Kidney (tissue), 14 donors: ENCODE measurements around the gene PLOD1. TPM values are rescaled to one million over a fixed set of nuclear protein-coding genes. Genes with fewer than 3 reads are reported as not detected.

Source experiments
- DNase-seq, 5 donors: peaks; one replicate each; pipeline ENCODE4 v3.0.0-alpha.2; 2013 to 2020
- FAIRE-seq: peaks from 2 replicates; lab custom pipeline; 2012; peaks lifted over from hg19 to GRCh38; lab: Jason Lieb, UNC
- H3K27ac ChIP-seq, 2 donors: one replicate each; pipeline ENCODE4 v1.7.0; 2013; ENCODE audit warnings: low read depth in 2 of 2, low read length in 2 of 2, inconsistent platforms in 1 of 2
- H3K27me3 ChIP-seq: one replicate; pipeline ENCODE4 v1.7.1; 2013; ENCODE audit warnings: low read length, inconsistent platforms; ENCODE audit not compliant: control insufficient read depth, insufficient read depth
- H3K36me3 ChIP-seq, 3 donors: one replicate each; pipeline versions ENCODE4 v1.7.0 to v1.7.1; 2013; ENCODE audit warnings: low read length in 3 of 3, control low read depth in 1 of 3, inconsistent platforms in 1 of 3; ENCODE audit not compliant: insufficient read depth in 3 of 3, control insufficient read depth in 2 of 3
- H3K4me1 ChIP-seq, 3 donors: one replicate each; pipeline versions ENCODE4 v1.7.0 to v1.7.1; 2013; ENCODE audit warnings: low read length in 3 of 3, inconsistent platforms in 1 of 3, low read depth in 1 of 3; ENCODE audit not compliant: control insufficient read depth in 2 of 3, insufficient read depth in 2 of 3
- H3K4me3 ChIP-seq, 3 donors: one replicate each; pipeline versions ENCODE4 v1.7.0 to v1.8.1; 2013; ENCODE audit warnings: low read length in 3 of 3, control low read depth in 1 of 3, inconsistent platforms in 1 of 3
- H3K9ac ChIP-seq, 3 donors: one replicate each; pipeline versions ENCODE4 v1.7.0 to v1.7.1; 2013; ENCODE audit warnings: low read length in 3 of 3, control low read depth in 1 of 3, inconsistent platforms in 1 of 3
- H3K9me3 ChIP-seq, 3 donors: one replicate each; pipeline versions ENCODE4 v1.7.0 to v1.7.1; 2013; ENCODE audit warnings: low read length in 3 of 3, control low read depth in 1 of 3, inconsistent platforms in 1 of 3; ENCODE audit not compliant: control insufficient read depth in 2 of 3, insufficient read depth in 1 of 3
- CTCF ChIP-seq: IDR thresholded peaks from 3 replicates; pipeline ENCODE4 v1.5.1; 2012; ENCODE audit warnings: mild to moderate bottlenecking, moderate library complexity, borderline replicate concordance; ENCODE audit not compliant: insufficient read depth; ENCODE audit errors: extremely low read depth
- intact Hi-C: fragments of 100-400 bp; cut with DNase I; formaldehyde crosslinking; loops from one replicate; pipeline ENCODE4 v1.11.1; 2022
- polyA plus RNA-seq: library from polyadenylated mRNA; stranded (reverse); fragments of 350-450 nt; fragmentation: Illumina TruSeq; extraction: RNeasy Lipid Tissue Mini Kit (QIAGEN cat#74804); gene quantifications from one replicate; pipeline ENCODE4 v1.2.3, GENCODE V29; 2014; ENCODE audit warnings: low read depth, low replicate concordance; ENCODE audit not compliant: insufficient read depth
- total RNA-seq: library from RNA; stranded (reverse); fragmentation: NEBNext Ultra II Directional; extraction: Animal tissue kit (Norgen Biotek cat#: 25700); gene quantifications from one replicate; pipeline ENCODE4 v1.2.1, GENCODE V29; 2021
- donor health status: control.
- donor health status: control.
- donor health status: control.
- donor health status: control.
- donor health status: control.
- donor health status: DM: yes; HTN: yes; CAD: no.
- donor health status: Normal renal cell carcinoma (clear cell type).

PLOD1 gene
- total and polyA plus RNA-seq, 2 donors from 2014 or later = 58.8 to 103 TPM

- TF ChIP-seq CTCF = no peak
- Histone ChIP-seq H3K27me3 (no peaks in the 10 kb centered on the region), H3K27ac (no peak overlapping the region), H3K9me3 (no peaks in the 10 kb centered on the region), H3K4me1 (no peaks in the 10 kb centered on the region), H3K9ac (no peak overlapping the region), H3K4me3 (no peak overlapping the region), H3K36me3 (no peaks in the 10 kb centered on the region)
- intact Hi-C loops = no loop called here
- FAIRE-seq (no peak), DNase-seq (no peak)
These were observed 29.5 kb upstream of the PLOD1 start for GRCh38 chr1:11904978-11905377.

GRCh38 chr1:11906870-11907269 is 27.6 kb upstream of the PLOD1 start:
- Histone ChIP-seq H3K27me3 (no peaks in the 10 kb centered on the region), H3K36me3 (no peaks in the 10 kb centered on the region), H3K4me3 (no peak overlapping the region), H3K9ac (no peak overlapping the region), H3K27ac (no peak overlapping the region), H3K9me3 (no peaks in the 10 kb centered on the region), H3K4me1 (no peaks in the 10 kb centered on the region)
- intact Hi-C loops = no loop called here
- no peak for FAIRE-seq
- DNase-seq = peak in 1 of 5 donors; percentile 61
- no peak for TF ChIP-seq CTCF

GRCh38 chr1:11907275-11908094 is 27.0 kb upstream of the PLOD1 start:
- peak; percentile 97 to 98 (median 98) for DNase-seq
- H3K27ac ChIP-seq = peak overlapping the region; percentile 97 to 100
- H3K36me3 ChIP-seq = no peaks in the 10 kb centered on the region
- intact Hi-C loops = no loop called here
- peak; percentile 84 for TF ChIP-seq CTCF
- H3K27me3 ChIP-seq = no peaks in the 10 kb centered on the region
- H3K9ac ChIP-seq = peak overlapping the region; percentile 37 to 99 (median 99)
- H3K4me3 ChIP-seq = peak overlapping the region; percentile 77 to 94 (median 85)
- H3K9me3 ChIP-seq = no peaks in the 10 kb centered on the region
- no peaks in the 10 kb centered on the region for H3K4me1 ChIP-seq
- peak; percentile 97 for FAIRE-seq
